GM06990 (cell line): ENCODE measurements around the gene SRGAP3.

Source experiments
- DNase-seq: peaks from one replicate; pipeline ENCODE4 v3.0.0-alpha.2; 2011; ENCODE audit not compliant: insufficient read length; ENCODE audit errors: extremely low read depth
- H3K27me3 ChIP-seq: replicated peaks from 2 replicates; pipeline ENCODE4 v1.6.0; 2011; ENCODE audit warnings: low read length; ENCODE audit not compliant: control insufficient read depth, insufficient read depth
- H3K36me3 ChIP-seq: 2 replicates; pipeline ENCODE4 v1.5.1; 2011; ENCODE audit warnings: low read length; ENCODE audit not compliant: control insufficient read depth, insufficient read depth
- H3K4me3 ChIP-seq: replicated peaks from 2 replicates; pipeline ENCODE4 v1.5.1; 2011; ENCODE audit warnings: low read depth, mild to moderate bottlenecking, control low read depth, low read length
- TF ChIP-seq, protein P1 (sequence below): IDR thresholded peaks from 2 replicates; pipeline ENCODE4 v1.5.1; 2011; ENCODE audit warnings: low read length, control low read depth, mild to moderate bottlenecking, inconsistent platforms; ENCODE audit not compliant: insufficient read depth, poor library complexity, severe bottlenecking

The SRGAP3 gene

DNA sequence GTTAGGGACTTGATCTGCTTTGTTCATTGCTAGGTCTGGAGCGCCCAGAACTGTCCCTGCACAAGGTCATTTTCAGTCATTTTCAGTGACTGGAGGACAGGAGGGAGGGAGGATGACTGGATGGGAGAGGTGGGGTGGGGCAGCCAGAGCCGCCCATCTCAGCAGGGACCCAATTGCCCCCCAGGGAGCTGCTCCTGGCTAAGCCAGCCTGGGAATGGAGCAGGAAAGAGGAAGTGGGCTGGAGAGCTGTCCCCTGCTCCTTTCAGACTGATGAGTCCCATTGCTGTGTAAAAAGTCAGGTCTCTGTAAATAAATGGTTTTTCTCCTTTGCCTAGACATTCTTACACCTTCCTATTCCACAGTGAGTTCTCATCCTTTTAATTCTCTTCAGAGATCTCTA lies 187.8 kb downstream of the SRGAP3 start:
- H3K27me3 ChIP-seq: no peaks in the 10 kb centered on the region
- no peak for DNase-seq
- H3K4me3 ChIP-seq: no peak overlapping the region
- no peaks in the 10 kb centered on the region for H3K36me3 ChIP-seq
- TF ChIP-seq, protein P1, sequence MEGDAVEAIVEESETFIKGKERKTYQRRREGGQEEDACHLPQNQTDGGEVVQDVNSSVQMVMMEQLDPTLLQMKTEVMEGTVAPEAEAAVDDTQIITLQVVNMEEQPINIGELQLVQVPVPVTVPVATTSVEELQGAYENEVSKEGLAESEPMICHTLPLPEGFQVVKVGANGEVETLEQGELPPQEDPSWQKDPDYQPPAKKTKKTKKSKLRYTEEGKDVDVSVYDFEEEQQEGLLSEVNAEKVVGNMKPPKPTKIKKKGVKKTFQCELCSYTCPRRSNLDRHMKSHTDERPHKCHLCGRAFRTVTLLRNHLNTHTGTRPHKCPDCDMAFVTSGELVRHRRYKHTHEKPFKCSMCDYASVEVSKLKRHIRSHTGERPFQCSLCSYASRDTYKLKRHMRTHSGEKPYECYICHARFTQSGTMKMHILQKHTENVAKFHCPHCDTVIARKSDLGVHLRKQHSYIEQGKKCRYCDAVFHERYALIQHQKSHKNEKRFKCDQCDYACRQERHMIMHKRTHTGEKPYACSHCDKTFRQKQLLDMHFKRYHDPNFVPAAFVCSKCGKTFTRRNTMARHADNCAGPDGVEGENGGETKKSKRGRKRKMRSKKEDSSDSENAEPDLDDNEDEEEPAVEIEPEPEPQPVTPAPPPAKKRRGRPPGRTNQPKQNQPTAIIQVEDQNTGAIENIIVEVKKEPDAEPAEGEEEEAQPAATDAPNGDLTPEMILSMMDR: no peak

DNA sequence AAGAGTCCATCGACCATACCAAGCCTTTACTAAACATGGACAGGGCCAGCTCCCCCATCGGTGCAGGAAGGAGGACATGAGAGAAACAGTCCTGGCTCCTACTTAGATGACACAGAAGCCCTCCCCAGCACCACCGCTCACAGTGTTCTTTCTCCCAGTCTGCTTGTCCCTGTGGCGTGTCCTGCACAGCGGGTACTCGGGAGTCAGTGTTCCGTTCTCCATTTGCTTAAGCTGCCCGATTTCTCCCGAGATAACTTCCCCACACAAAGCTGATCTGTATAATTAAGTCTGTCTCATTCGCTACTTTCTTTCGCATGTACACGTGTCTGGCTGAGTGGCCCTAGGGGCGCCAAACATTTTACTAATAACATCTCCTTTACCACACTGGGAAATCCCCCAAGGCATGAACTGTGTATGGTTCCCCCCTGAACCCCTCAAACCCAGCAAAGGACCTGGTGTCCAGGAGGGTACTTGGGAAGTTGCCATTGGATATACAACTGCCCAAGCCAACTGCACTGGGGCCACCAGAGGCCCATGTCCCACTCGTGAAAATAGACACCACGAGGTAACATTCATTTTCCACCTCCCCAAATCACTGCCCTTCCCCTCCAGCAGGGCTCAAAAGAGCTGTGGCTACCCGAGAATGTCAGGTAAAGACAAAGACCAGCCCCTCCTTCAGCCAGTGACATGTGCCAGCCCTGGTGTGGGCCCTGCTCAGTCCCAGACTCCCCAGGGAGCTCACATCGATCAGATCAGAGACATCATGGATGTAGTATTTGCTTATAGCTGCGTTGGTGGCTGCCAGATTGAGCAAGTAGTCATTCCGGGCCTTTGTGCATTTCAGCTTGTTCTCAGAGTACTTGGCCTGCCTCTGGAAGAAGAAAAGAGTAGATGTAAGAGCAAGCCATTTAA lies 189.7 kb downstream of the SRGAP3 start:
- DNase-seq: no peak
- Histone ChIP-seq H3K27me3 (no peaks in the 10 kb centered on the region), H3K36me3 (no peaks in the 10 kb centered on the region), H3K4me3 (no peak overlapping the region)
- TF ChIP-seq, protein P1: no peak

GRCh38 chr3:9056581-9056980 lies 192.9 kb downstream of the SRGAP3 start:
- H3K36me3 ChIP-seq: no peaks in the 10 kb centered on the region
- H3K4me3 ChIP-seq: no peak overlapping the region
- no peak for DNase-seq
- no peaks in the 10 kb centered on the region for H3K27me3 ChIP-seq
- TF ChIP-seq, protein P1: no peak

- H3K36me3 ChIP-seq: no peaks in the 10 kb centered on the region
- no peak for DNase-seq
- no peaks in the 10 kb centered on the region for H3K27me3 ChIP-seq
- TF ChIP-seq, protein P1: no peak
- no peak overlapping the region for H3K4me3 ChIP-seq
These were observed 201.7 kb downstream of the SRGAP3 start for GRCh38 chr3:9047452-9048346.

- Histone ChIP-seq H3K36me3 (no peaks in the 10 kb centered on the region), H3K27me3 (no peaks in the 10 kb centered on the region), H3K4me3 (no peak overlapping the region)
- no peak for DNase-seq
- TF ChIP-seq, protein P1: no peak
These were observed 204.1 kb downstream of the SRGAP3 start for GRCh38 chr3:9045371-9045770.
